H1 (cell line): ENCODE measurements around the gene CSRNP3. TPM values are rescaled to one million over a fixed set of nuclear protein-coding genes. Genes with fewer than 3 reads are reported as not detected.

ENCODE experiments used
- CTCF ChIA-PET: fragments of 300-600 bp; sonication (Branson Sonifier 250); formaldehyde crosslinking; loops from one replicate; lab custom pipeline; 2021; ENCODE audit not compliant: partially characterized antibody; lab: Charles Lee
- POLR2A ChIA-PET: fragments of 300-600 bp; sonication (Branson Sonifier 250); formaldehyde crosslinking; loops from one replicate; lab custom pipeline; 2021; ENCODE audit warnings: inconsistent platforms; ENCODE audit not compliant: partially characterized antibody; lab: Charles Lee
- DNase-seq, 2 experiments: peaks; one replicate each; pipeline versions ENCODE4 v3.0.0 to v3.0.0-alpha.2; 2010 to 2022; ENCODE audit warnings: low spot score in 2 of 2, low read depth in 1 of 2, mixed read lengths in 1 of 2
- FAIRE-seq: peaks from 2 replicates; lab custom pipeline; 2011; peaks lifted over from hg19 to GRCh38; lab: Jason Lieb, UNC
- H2AFZ ChIP-seq: 2 replicates; pipeline ENCODE4 v1.8.1; 2012; ENCODE audit warnings: low read length, inconsistent platforms
- H2AK5ac ChIP-seq: 2 replicates; pipeline ENCODE4 v1.6.1; 2013; ENCODE audit warnings: low read depth, low read length
- H2BK120ac ChIP-seq: replicated peaks from 2 replicates; pipeline ENCODE3; 2013; ENCODE audit warnings: low read depth, low read length, inconsistent platforms
- H2BK12ac ChIP-seq: 2 replicates; pipeline ENCODE4 v1.6.1; 2013; ENCODE audit warnings: low read depth, low read length
- H2BK15ac ChIP-seq: 2 replicates; pipeline ENCODE4 v1.6.1; 2013; ENCODE audit warnings: low read length
- H2BK20ac ChIP-seq: 2 replicates; pipeline ENCODE4 v1.6.1; 2013; ENCODE audit warnings: low read length
- H2BK5ac ChIP-seq: 2 replicates; pipeline ENCODE4 v1.6.1; 2013; ENCODE audit warnings: low read depth, low read length
- H3K14ac ChIP-seq: 2 replicates; pipeline ENCODE4 v1.6.1; 2013; ENCODE audit warnings: inconsistent platforms; ENCODE audit not compliant: insufficient read length
- H3K18ac ChIP-seq: 2 replicates; pipeline ENCODE4 v1.6.1; 2013; ENCODE audit warnings: low read length; ENCODE audit errors: extremely low read depth
- H3K23ac ChIP-seq: 2 replicates; pipeline ENCODE4 v1.6.1; 2013; ENCODE audit warnings: inconsistent platforms; ENCODE audit not compliant: insufficient read length
- H3K23me2 ChIP-seq: 2 replicates; pipeline ENCODE4 v1.6.1; 2013; ENCODE audit warnings: low read depth, low read length
- H3K27ac ChIP-seq: 2 replicates; pipeline ENCODE4 v1.6.1; 2011; ENCODE audit warnings: low read depth, low read length, inconsistent platforms
- H3K27me3 ChIP-seq, 4 experiments: replicated peaks in 1 of 4; 1 replicate in 1 of 4; 2 replicates in 3 of 4; pipeline versions ENCODE4 v1.6.1 to v1.8.1; 2011 to 2013; ENCODE audit warnings: low read length in 3 of 4, mild to moderate bottlenecking in 3 of 4, inconsistent platforms in 2 of 4, mixed read lengths in 2 of 4, moderate library complexity in 1 of 4; ENCODE audit not compliant: control insufficient read depth in 3 of 4, insufficient read depth in 3 of 4; ENCODE audit errors: extremely low read depth in 1 of 4
- H3K36me3 ChIP-seq, 4 experiments: 2 replicates each; pipeline versions ENCODE4 v1.6.1 to v1.8.1; 2011 to 2013; ENCODE audit warnings: mild to moderate bottlenecking in 4 of 4, low read length in 3 of 4, moderate library complexity in 2 of 4, control low read depth in 1 of 4, inconsistent platforms in 1 of 4; ENCODE audit not compliant: insufficient read depth in 4 of 4, control insufficient read depth in 2 of 4
- H3K4ac ChIP-seq: replicated peaks from 2 replicates; pipeline ENCODE3; 2013; ENCODE audit warnings: low read length, low read depth, mixed read lengths, inconsistent platforms; ENCODE audit not compliant: insufficient read length
- H3K4me1 ChIP-seq, 4 experiments: replicated peaks in 1 of 4; 1 replicate in 1 of 4; 2 replicates in 3 of 4; pipeline versions ENCODE4 v1.6.1 to v1.8.1; 2011 to 2013; ENCODE audit warnings: low read length in 3 of 4, inconsistent platforms in 2 of 4, mixed read lengths in 1 of 4; ENCODE audit not compliant: insufficient read depth in 4 of 4, control insufficient read depth in 3 of 4
- H3K4me2 ChIP-seq, 2 experiments: 2 replicates each; pipeline versions ENCODE4 v1.6.1 to v1.8.1; 2011 to 2013; ENCODE audit warnings: low read depth in 2 of 2, low read length in 2 of 2, control low read depth in 1 of 2, inconsistent platforms in 1 of 2, mild to moderate bottlenecking in 1 of 2; ENCODE audit not compliant: insufficient read depth in 1 of 2
- H3K4me3 ChIP-seq, 4 experiments: fragments of 200-600, 300-600 bp in 1 of 4; sonication (generic), shearing (Covaris generic), sonication (Bioruptor Twin) in 1 of 4; 2 replicates each; pipeline versions ENCODE4 v1.5.1 to v1.8.1; 2011 to 2016; ENCODE audit warnings: low read length in 4 of 4, low read depth in 3 of 4, control low read depth in 2 of 4, inconsistent platforms in 2 of 4, mild to moderate bottlenecking in 2 of 4, mixed read lengths in 1 of 4, moderate library complexity in 1 of 4; ENCODE audit not compliant: insufficient read depth in 2 of 4; ENCODE audit errors: extremely low read depth in 1 of 4
- H3K56ac ChIP-seq: replicated peaks from 2 replicates; pipeline ENCODE3; 2013; ENCODE audit warnings: low read depth, mild to moderate bottlenecking, mixed read lengths, low read length, inconsistent platforms; ENCODE audit not compliant: insufficient read length
- H3K79me1 ChIP-seq: 2 replicates; pipeline ENCODE4 v1.6.1; 2013; ENCODE audit warnings: low read depth, low read length, control low read depth
- H3K79me2 ChIP-seq, 2 experiments: 2 replicates each; pipeline versions ENCODE4 v1.6.1 to v1.8.1; 2012 to 2013; ENCODE audit warnings: low read length in 2 of 2, mild to moderate bottlenecking in 2 of 2, inconsistent platforms in 1 of 2; ENCODE audit not compliant: insufficient read depth in 2 of 2, control insufficient read depth in 1 of 2
- H3K9ac ChIP-seq, 4 experiments: replicated peaks in 1 of 4; 1 replicate in 1 of 4; 2 replicates in 3 of 4; pipeline versions ENCODE4 v1.6.1 to v1.8.1; 2011 to 2013; ENCODE audit warnings: low read depth in 3 of 4, low read length in 3 of 4, control low read depth in 2 of 4, mild to moderate bottlenecking in 2 of 4, moderate library complexity in 2 of 4, inconsistent platforms in 1 of 4; ENCODE audit errors: extremely low read depth in 1 of 4
- H3K9me3 ChIP-seq, 2 experiments: 2 replicates each; pipeline versions ENCODE4 v1.6.1 to v1.8.1; 2012 to 2013; ENCODE audit warnings: mild to moderate bottlenecking in 2 of 2, moderate library complexity in 2 of 2, control low read depth in 1 of 2, inconsistent platforms in 1 of 2, low read depth in 1 of 2, low read length in 1 of 2, mixed read lengths in 1 of 2; ENCODE audit not compliant: insufficient read depth in 2 of 2
- H4K20me1 ChIP-seq, 2 experiments: replicated peaks in 1 of 2; 2 replicates each; pipeline versions ENCODE3 to v1.8.1; 2011 to 2013; ENCODE audit warnings: inconsistent platforms in 2 of 2, low read length in 2 of 2, mild to moderate bottlenecking in 1 of 2; ENCODE audit not compliant: insufficient read depth in 2 of 2, control insufficient read depth in 1 of 2
- H4K5ac ChIP-seq: 2 replicates; pipeline ENCODE4 v1.6.1; 2013; ENCODE audit warnings: low read length, low read depth, mixed read lengths, inconsistent platforms; ENCODE audit not compliant: insufficient read length
- H4K8ac ChIP-seq: 2 replicates; pipeline ENCODE4 v1.8.0; 2013; ENCODE audit warnings: mild to moderate bottlenecking, moderate library complexity, low read length, inconsistent platforms; ENCODE audit not compliant: insufficient read depth; ENCODE audit errors: extremely low read depth
- H4K91ac ChIP-seq: replicated peaks from 2 replicates; pipeline ENCODE3; 2013; ENCODE audit warnings: low read length, mixed read lengths, inconsistent platforms; ENCODE audit not compliant: insufficient read length
- BRCA1 ChIP-seq: IDR thresholded peaks from 2 replicates; pipeline ENCODE4 v1.6.1; 2012; ENCODE audit warnings: low read depth, low read length, improper control_type of control experiment
- KDM1A ChIP-seq: fragments of 200-600, 300-600 bp; sonication (generic); IDR thresholded peaks from 2 replicates; pipeline ENCODE4 v1.7.1; 2016; ENCODE audit warnings: mild to moderate bottlenecking, low read length, borderline replicate concordance
- NRF1 ChIP-seq: IDR thresholded peaks from 2 replicates; pipeline ENCODE4 v1.6.1; 2011; ENCODE audit warnings: mild to moderate bottlenecking, low read depth, low read length, improper control_type of control experiment
- RBBP5 ChIP-seq: IDR thresholded peaks from 2 replicates; pipeline ENCODE4 v1.7.1; 2012; ENCODE audit warnings: low read depth, mild to moderate bottlenecking, inconsistent platforms, low read length, moderate library complexity, borderline replicate concordance
- RFX5 ChIP-seq: IDR thresholded peaks from 2 replicates; pipeline ENCODE4 v1.6.1; 2011; ENCODE audit warnings: low read depth, low read length, improper control_type of control experiment, borderline replicate concordance
- SUZ12 ChIP-seq: fragments of 200-600 bp; sonication (generic); IDR thresholded peaks from 2 replicates; pipeline ENCODE4 v1.6.1; 2012; ENCODE audit warnings: mild to moderate bottlenecking, inconsistent platforms, low read length, moderate library complexity, mixed read lengths
- TCF12 ChIP-seq: IDR thresholded peaks from 2 replicates; pipeline ENCODE4 v1.6.1; 2011; ENCODE audit warnings: low read depth, mild to moderate bottlenecking, low read length
- WGBS, 2 experiments: shearing (Covaris generic) in 1 of 2; methylation state at CpG; one replicate each; pipeline versions ENCODE4 v1.1.6 to v1.1.7; 2013 to 2015; ENCODE audit warnings: low lambda C conversion rate in 2 of 2, mixed read lengths in 2 of 2, inconsistent platforms in 1 of 2, low coverage in 1 of 2, missing lambda C conversion rate in 1 of 2; ENCODE audit not compliant: insufficient replicate concordance in 2 of 2, insufficient coverage in 1 of 2, insufficient read length in 1 of 2; ENCODE audit errors: extremely low coverage in 1 of 2, missing lambda C conversion rate in 1 of 2; 5-methylcytosine and 5-hydroxymethylcytosine counted together
- polyA plus RNA-seq, 7 experiments: library from polyadenylated mRNA; depleted of rRNA in 3 of 7; stranded (reverse) in 5 of 7; unstranded in 2 of 7; fragments of >200 nt in 5 of 7; fragments of 200-250 nt in 2 of 7; gene quantifications; 1 replicate in 5 of 7; 2 replicates in 1 of 7; 4 replicates in 1 of 7; pipeline versions ENCODE4 v1.2.1 to v1.2.3, GENCODE V29; 2011 to 2013; ENCODE audit warnings: missing spikeins in 2 of 7, mixed read lengths in 2 of 7
- total RNA-seq: library from RNA; stranded (reverse); fragmentation: NEBNext Ultra II Directional; extraction: Animal tissue kit (Norgen Biotek cat#: 25700); gene quantifications from 2 replicates; pipeline ENCODE4 v1.2.1, GENCODE V29; 2021

The CSRNP3 gene
- total and polyA plus RNA-seq, 2 of the 8 experiments (the other 6 are each of a cell fraction or from before 2014, with no cell fraction given): 1.3 to 6.5 TPM

DNA sequence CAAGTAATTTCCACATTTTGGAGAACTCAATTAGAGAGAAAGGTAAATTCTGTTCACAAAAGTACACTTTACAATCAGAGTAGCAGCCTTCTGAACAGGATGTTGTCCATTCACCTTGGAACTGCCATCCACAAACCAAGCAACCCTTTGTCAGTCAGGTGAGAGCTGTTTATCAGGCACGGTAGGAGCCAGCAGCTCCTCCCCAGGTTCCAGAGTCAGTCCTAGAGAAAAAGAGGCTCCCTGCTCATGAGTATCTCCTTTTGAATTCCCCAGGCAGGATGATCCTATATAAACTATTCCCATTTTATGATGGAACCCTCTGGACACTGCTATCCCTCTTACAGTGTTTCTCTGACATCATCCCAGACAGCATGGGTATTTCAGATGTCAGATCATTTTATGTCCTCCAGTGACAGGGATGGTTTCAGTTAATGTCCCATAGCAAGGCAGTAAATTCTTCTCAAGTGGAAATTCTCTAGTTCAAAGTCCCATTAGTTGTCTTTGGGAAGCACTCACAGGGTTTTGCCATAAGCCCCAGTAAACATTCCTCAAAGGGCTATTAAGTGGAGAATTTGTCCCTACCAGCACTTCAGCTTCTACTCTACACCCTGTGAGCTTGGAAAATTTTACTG is 34.5 kb upstream of the CSRNP3 start:
- 67% methylated on average over 1 of the region's 1 CpG; no CpG with 5 or more reads in 1 of the 2 experiments for WGBS, 2 experiments
- Histone ChIP-seq H3K23ac (no peak overlapping the region), H3K4me3 (no peak overlapping the region), H3K79me2 (no peaks in the 10 kb centered on the region), H3K79me1 (no peaks in the 10 kb centered on the region), H3K18ac (no peak overlapping the region), H2AFZ (no peak overlapping the region), H4K5ac (no peak overlapping the region), H3K4me1 (peaks cover 0 to 11% (median 1%) of the 10 kb centered on the region in 4 experiments; a peak in 2 of 7 replicates), H4K20me1 (no peaks in the 10 kb centered on the region), H3K9me3 (no peaks in the 10 kb centered on the region), H4K8ac (no peak overlapping the region), H3K56ac (no peak overlapping the region), H2BK12ac (no peak overlapping the region), H3K36me3 (no peaks in the 10 kb centered on the region), H3K14ac (no peak overlapping the region), H3K4me2 (no peak overlapping the region), H3K9ac (no peak overlapping the region), H3K4ac (no peak overlapping the region), H2BK5ac (no peak overlapping the region), H3K27ac (no peak overlapping the region), H2BK120ac (no peak overlapping the region), H2BK20ac (no peak overlapping the region), H2AK5ac (no peak overlapping the region), H3K27me3 (no peaks in the 10 kb centered on the region), H3K23me2 (no peaks in the 10 kb centered on the region), H2BK15ac (no peak overlapping the region), H4K91ac (no peak overlapping the region)
- CTCF ChIA-PET: interaction anchor here (1.2 to 2.5 kb wide), 5 partner anchors 10 to 118 kb away, joined by 4 to 9 read pairs (median 5); no protein-coding TSS in a partner anchor
- POLR2A ChIA-PET: no interaction called here
- TF ChIP-seq SUZ12 (no peak), TCF12 (no peak), NRF1 (no peak), BRCA1 (no peak), RFX5 (no peak), KDM1A (no peak), RBBP5 (no peak)
- no peak for FAIRE-seq
- no peak for DNase-seq
